ENCODE measurements around the gene RNFT2.

Gene RNFT2

GRCh38 chr12:116890330-116890729 is 152.2 kb downstream of the RNFT2 start:
- DNase-seq (ENCODE audit: low read depth): no peak
- TF ChIP-seq, protein P1, sequence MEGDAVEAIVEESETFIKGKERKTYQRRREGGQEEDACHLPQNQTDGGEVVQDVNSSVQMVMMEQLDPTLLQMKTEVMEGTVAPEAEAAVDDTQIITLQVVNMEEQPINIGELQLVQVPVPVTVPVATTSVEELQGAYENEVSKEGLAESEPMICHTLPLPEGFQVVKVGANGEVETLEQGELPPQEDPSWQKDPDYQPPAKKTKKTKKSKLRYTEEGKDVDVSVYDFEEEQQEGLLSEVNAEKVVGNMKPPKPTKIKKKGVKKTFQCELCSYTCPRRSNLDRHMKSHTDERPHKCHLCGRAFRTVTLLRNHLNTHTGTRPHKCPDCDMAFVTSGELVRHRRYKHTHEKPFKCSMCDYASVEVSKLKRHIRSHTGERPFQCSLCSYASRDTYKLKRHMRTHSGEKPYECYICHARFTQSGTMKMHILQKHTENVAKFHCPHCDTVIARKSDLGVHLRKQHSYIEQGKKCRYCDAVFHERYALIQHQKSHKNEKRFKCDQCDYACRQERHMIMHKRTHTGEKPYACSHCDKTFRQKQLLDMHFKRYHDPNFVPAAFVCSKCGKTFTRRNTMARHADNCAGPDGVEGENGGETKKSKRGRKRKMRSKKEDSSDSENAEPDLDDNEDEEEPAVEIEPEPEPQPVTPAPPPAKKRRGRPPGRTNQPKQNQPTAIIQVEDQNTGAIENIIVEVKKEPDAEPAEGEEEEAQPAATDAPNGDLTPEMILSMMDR (IDR thresholded peaks at IDR 0.05; ENCODE audit: insufficient read depth, low read depth, low read length, missing control alignments): no peak
- H3K4me3 ChIP-seq (ENCODE audit: low read length): no peak overlapping the region

- no peak for DNase-seq (ENCODE audit: low read depth)
- TF ChIP-seq, protein P1 (IDR thresholded peaks at IDR 0.05; ENCODE audit: insufficient read depth, low read depth, low read length, missing control alignments): no peak
- no peak overlapping the region for H3K4me3 ChIP-seq (ENCODE audit: low read length)
Measured at GRCh38 chr12:116891019-116891418, 152.9 kb downstream of the RNFT2 start.

- TF ChIP-seq, protein P1 (IDR thresholded peaks at IDR 0.05; ENCODE audit: insufficient read depth, low read depth, low read length, missing control alignments): no peak
- H3K4me3 ChIP-seq (ENCODE audit: low read length): no peak overlapping the region
Measured at GRCh38 chr12:116892349-116893140, 154.4 kb downstream of the RNFT2 start.

DNA sequence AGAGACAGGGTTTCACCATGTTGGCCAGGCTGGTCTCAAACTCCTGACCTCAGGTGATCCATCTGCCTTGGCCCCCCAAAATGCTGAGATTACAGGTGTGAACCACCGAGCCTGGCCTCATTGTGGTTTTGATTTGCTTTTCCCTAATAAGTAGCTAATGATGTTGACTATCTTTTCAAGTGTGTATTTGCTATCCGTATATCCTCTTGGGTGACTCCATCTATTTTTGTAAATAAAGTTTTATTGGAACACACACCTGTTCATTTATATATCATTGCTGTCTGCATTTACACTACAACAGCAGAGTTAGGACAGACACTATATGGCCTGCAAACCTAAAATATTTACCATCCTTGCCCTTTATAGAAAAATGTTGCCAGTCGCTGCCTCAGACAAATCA is 156.8 kb downstream of the RNFT2 start:
- TF ChIP-seq, protein P1 (IDR thresholded peaks at IDR 0.05; ENCODE audit: insufficient read depth, low read depth, low read length, missing control alignments): no peak
- DNase-seq (ENCODE audit: low read depth): no peak
- H3K4me3 ChIP-seq (ENCODE audit: low read length): no peak overlapping the region

More at GRCh38 chr12:116892349-116893140, 154.4 kb downstream of the RNFT2 start:
- DNase-seq (ENCODE audit: low read depth): peak; percentile 44

GRCh38 chr12:116896411-116896924 is 158.4 kb downstream of the RNFT2 start:
- TF ChIP-seq, protein P1 (IDR thresholded peaks at IDR 0.05; ENCODE audit: insufficient read depth, low read depth, low read length, missing control alignments): no peak
- no peak overlapping the region for H3K4me3 ChIP-seq (ENCODE audit: low read length)
- DNase-seq (ENCODE audit: low read depth): no peak

DNA sequence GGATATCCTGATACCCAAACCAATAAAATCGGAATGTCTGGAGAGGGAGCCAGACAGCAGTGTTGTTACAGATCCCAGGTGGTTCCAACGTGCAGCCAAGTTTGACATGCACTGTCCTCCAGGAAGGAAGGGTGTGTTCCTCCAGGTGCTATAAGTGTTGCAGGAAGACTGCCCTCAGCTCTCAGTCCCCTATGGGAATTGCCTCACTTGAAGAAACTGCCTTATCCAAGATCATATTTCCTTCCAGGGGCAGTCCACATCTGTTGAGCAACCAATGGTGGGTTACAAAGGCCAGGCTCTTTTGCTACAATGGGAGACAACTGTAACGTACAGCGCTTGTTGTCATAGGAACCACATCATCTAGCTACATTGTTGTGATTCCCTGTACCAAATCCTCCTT is 159.4 kb downstream of the RNFT2 start:
- DNase-seq (ENCODE audit: low read depth): no peak
- TF ChIP-seq, protein P1 (IDR thresholded peaks at IDR 0.05; ENCODE audit: insufficient read depth, low read depth, low read length, missing control alignments): no peak
- H3K4me3 ChIP-seq (ENCODE audit: low read length): no peak overlapping the region
